GM19438 (cell line): ENCODE results near the gene CMTM5.
"Not testable (repeated sequence)": the region's sequence is repeated elsewhere in the genome, so short reads cannot be mapped to it uniquely, and the experiment has no call there.

ENCODE experiments used
- ATAC-seq: cut with Tn5 transposase; IDR thresholded peaks from one replicate; pipeline ENCODE4 v1.9.1; 2021; ENCODE audit warnings: low read depth; ENCODE audit not compliant: unreplicated experiment

Gene CMTM5

GRCh38 chr14:23396126-23396525, 19.3 kb downstream of the CMTM5 start:
- ATAC-seq, result no peak

DNA sequence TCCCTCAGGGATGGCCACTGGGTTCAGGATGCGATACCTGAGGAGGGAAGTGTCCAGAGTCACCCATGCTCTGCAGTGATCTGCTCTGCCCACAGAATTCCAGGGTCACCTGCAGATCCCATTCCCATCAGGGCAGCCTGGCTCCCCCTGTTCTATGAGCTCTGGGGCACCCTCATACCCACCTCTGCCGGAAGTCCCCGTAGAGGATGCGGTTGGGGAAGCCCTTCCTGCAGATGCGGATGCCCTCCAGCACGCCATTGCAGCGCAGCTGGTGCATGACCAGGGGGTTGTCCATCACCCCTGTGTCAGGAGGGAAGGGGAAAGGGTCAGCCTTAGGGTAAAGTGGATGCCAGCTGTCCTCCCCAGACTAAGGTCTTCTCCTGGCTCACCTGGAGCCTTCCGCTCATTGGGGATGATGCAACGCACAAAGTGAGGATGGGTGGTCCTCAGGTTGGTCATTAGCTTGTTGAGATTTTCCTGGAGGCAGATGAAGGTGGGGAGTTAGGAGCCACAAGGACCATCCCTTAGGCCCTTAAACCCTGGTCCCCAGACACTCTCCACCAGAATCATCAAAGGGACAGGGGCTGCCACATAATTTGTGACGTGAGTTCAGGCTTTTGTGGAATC, 20.0 kb downstream of the CMTM5 start:
- no peak for ATAC-seq

DNA sequence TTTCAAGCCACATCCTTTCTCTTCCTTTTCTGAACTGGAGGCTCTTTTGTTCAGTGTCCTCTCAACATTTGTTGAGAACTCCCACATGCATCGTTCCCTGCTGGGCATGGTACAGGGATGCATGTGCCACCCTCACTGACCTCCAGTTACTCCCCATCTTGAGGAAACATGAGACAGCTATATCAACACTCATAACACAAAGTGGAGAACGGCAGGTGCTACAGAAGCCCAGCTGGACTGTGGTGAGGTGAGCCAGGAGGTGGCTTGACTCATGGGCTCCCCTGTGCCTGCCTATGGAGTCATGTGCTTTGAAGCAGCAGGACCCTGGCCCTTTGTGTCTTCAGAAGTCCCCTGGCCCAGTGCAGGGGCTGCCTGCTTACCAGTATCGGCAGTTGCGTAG, 21.5 kb downstream of the CMTM5 start:
- no peak for ATAC-seq

DNA sequence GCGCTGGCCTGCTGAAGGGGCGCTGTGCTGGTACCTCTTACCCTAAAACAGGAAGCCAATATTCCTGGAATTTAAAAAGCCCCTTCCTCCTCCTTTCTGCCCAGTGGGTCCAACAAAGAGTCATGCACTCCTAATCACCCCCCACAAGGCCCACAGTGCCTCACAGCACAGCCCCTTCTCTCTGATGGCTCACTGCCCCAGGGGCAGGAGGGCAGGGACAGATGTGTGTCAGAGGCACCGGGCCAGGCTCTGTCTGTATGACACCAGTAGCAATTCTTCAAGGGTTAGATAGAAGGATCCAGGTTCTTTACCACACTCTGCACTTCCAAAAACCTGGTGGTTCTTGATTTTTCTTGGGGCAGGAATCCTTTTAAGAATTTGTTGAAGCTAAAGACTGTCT, 22.3 kb downstream of the CMTM5 start:
- ATAC-seq, result no peak

DNA sequence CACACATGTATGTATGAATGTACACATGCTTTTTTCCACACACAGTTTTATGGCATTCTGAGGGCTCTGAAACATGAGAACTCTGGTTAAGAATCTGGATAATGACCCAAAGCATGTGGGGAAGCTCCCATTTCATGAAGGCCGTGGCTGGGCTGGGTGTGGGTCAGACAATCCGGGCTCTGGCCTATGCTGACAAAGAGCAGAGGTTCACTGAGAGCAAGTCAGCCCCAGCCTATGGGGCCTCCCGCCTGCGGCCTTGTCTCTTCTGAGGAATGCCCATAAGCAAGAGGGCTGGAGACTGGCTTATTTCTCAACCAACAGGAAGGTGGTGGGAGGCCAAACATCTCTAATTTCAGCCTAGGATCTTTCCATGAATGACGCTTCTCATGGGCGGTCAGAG, 22.7 kb downstream of the CMTM5 start:
- no peak for ATAC-seq

GRCh38 chr14:23400496-23401149, 23.8 kb downstream of the CMTM5 start:
- not testable (repeated sequence) for ATAC-seq

GRCh38 chr14:23401291-23401690, 24.4 kb downstream of the CMTM5 start:
- ATAC-seq, result no peak

DNA sequence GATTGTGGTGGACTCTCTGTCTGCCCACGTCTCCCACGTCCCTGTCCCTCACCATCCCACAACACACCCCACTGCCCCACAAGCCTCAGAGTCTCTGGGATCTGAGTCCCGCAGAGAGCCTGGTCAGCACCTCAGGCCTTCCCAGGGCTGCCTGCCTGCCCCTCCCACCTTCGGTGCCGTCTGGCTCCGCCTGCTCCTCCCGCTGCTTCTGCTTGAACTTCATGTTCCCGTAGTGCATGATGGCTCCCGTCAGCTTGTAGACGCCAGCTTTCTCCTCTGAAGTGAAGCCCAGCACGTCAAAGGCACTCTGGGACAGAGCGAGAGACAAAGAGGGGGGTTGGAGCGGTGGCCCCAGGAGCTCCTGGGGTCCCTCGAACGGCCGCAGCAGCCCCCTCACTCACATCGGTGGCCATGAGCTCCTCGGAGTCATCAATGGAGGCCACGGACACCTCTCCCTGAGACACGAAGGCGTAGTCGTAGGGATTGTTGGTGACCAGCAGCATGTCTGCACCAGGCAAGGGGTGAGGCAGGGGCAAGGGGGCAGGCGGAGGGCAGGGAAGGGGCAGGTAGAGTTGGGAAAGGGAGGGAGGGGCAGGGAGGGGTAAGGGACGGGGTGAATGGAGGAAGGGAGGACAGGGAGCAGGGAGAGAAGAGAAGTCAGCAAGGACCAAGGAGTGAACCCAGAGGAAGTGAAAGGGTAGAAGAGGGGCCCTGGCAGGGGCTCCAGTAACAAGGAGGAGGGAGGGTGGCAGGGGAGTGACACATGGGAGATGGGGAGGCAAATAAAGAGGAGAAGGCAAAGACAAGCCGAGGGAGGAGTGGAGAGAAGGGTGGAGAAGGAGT, 25.7 kb downstream of the CMTM5 start:
- ATAC-seq, result no peak

GRCh38 chr14:23403139-23403438, 26.2 kb downstream of the CMTM5 start:
- no peak for ATAC-seq

DNA sequence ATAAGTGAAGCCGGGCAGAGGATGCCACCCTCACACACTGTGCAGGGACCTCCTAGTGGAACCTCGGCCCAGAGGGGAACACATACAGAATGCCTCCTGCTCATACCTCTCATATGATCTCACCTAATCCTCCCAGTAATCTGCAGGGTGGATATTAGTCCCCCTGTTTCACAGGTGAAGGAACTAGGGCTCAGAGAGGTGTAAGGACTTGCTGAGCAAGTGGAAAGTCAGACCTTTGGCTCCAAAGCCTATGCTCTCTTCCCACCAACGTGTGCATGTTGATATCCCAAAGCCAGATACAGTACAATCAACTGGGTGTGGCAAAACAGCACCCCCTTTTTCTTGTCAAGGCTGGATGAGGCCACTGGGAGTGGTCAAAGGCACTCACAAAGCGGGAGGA, 27.1 kb downstream of the CMTM5 start:
- no peak for ATAC-seq

GRCh38 chr14:23404331-23404900, 27.6 kb downstream of the CMTM5 start:
- no peak for ATAC-seq

DNA sequence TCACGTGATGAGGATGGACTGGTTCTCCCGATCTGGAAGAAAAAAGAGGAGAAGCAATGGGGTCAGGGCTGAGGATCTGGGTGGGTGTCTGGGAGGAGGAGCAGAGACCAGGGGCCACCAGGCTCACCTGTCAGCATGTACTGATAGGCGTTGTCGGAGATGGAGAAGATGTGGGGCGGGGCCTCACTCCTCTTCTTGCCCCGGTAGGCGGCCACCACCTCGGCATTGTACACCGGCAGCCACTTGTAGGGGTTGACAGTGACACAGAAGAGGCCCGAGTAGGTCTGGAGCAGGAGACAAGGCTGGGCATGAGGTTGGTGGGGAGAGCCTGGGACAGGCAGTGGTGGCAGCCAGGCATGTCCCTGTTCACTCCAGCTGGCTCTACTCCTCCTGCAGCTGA, 28.2 kb downstream of the CMTM5 start:
- no peak for ATAC-seq

GRCh38 chr14:23405516-23406025, 28.7 kb downstream of the CMTM5 start:
- no peak for ATAC-seq

DNA sequence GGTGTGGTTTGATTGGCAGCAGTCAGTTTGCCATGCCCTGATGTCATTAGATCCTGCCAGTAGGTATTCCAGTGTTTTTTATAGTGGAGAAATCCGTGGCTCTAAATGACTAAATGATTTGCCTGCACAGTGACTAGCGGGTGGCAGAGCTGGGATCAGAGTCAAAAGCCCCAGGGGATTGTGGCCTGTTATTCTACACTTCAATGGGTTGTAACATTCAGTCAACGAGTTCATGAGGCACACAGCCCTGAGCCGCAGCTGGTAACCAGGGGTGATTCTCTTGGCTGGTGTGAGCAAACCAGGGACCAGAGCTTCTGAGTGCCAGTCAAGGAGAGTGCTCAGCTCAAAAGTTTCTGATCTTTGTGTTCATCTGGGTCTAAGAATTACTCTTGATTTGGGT, 29.4 kb downstream of the CMTM5 start:
- ATAC-seq, result no peak

DNA sequence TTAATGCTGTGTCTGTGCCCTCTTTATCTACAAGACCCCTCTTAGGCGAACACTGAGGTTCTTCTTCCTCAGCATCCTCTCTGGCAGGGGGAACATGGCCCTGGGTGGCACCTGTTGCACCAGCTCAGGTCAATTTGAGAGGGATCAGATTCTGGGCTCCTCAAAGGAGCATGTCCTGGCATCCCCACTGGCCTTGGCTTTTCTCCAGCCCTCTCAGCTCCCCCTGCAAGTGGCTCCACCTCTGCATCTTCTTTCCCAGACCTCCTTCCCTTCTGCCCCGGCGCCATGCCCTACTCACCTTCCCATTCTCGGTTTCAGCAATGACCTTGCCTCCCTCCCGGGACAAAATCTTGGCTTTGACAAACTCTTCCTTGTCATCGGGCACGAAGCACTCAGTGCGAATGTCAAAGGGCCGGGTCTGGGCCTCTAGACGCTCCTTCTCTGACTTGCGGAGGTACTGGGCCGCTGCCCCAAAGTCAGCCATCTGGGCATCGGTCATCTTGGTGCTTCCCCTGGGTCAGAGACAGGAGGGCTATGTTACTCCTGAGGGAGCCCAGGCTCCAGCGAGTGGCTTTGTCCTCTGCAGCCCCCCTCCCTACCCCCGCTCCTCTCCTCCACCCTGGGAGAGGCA, 30.0 kb downstream of the CMTM5 start:
- no peak for ATAC-seq

DNA sequence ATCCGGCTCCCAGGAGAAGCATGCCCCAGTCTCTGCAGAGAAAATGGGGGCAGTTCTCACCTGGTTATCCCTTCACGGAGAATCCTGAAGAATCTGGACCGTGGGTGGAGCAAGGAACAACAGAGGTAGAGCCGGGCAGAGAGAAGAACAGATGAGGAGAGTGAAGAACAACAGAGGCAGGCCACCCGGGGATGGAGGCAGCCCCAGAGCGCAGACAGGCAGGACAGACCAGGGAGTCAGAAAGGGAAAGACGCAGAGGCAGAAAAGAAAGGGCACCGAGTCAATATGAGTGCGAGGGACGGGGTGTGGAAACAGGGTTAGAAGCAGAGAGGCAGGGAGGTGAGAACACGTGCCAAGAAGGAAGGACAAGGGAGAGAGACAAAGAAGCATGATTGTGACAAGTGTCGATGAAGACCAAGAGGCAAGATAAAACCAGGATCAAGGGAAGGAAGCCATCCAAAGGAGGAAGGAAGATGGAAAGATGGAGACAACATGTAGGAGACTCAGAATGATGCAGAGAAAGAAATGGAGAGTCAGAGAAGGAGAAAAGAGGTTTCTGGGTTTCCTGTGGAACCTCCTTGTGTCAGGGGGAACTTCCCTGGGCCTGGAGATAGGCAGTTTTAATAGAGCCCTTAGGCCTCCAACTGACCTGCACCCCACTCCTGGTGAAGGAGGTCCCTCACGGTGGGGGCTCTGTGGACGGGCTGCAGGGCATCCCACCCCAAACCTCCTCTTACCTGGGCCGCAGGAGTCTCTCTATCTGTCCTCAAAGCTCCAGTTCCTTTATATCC, 30.9 kb downstream of the CMTM5 start, which contains the start of gene MYH6:
MYH6 (minus strand) TSS at position 758 of the 791 bp plus-strand sequence. CDS start 1,050 bp downstream, outside the sequence.
- no peak for ATAC-seq

DNA sequence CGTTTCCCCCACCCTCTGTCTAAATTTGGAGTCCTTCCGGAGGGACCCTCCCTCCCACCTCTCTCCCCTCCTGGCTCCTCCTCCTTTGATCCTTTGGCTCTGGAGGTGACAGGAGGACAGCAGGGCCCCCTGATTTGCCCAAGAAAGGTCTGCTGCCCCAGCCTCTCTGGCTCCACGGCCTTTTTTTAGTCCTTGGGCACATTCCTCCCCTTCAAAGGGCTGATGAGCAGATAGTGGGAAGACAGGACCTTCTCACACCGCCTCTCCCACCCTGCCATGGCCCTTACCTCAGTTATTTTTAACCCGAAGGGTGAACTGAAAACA, 31.4 kb downstream of the CMTM5 start:
- ATAC-seq, result no peak

DNA sequence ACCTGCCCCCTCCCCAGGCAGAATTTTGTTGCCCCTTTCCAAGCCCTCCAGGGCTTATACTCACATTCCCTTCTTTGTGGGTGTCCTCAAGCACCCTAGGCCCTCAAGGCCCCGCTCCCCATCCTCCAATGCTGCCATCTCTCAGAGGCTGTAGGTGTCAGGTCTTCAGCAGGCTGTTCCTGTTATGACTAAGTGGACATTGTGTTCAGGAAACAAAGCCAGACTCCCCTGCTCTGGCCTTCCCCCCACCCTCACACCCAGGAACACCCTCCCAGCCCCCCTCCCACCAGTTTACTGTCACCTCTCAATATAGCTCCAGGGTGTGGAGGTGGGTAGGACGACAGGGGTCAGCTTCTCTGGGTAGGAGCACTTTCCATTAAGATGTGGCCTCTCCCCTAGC, 32.6 kb downstream of the CMTM5 start:
- no peak for ATAC-seq

DNA sequence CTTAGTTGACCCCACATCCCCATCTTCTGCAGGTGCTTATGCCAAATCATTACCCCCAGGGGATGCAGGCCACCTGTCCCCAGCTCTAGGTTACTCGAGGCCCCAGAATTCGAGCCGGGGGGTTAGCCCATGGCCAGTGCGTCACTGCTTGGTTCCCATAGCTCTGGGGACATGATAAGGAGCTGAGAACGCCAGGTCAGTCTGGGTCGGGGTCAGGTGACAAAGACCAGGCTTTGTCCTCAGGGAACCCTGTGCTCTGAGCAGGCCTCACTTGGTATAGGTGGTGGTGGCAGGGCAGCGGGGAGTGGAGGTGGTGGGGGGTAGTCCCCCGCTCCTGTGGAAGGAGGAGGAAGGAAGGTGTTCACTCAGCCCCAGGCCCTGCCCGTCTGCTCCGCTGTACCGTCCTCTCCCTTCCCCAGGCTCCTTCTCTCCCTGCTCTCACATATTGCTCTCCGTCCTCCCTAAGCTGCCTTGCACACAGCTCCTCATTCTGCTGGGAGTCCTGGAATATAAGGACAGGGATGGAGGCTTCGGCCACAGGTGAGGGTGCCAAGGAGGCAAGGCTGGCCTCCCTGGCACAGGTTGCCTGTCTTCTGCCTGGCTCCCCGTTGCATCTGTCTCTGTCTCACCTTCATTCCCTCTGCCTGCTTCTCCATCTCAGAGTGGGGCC, 33.3 kb downstream of the CMTM5 start:
- no peak for ATAC-seq
